IMR-90 (cell line): ENCODE results near the gene RAPGEF3. TPM values are rescaled to one million over a fixed set of nuclear protein-coding genes. Genes with fewer than 3 reads are reported as not detected.

Experiments used
- ATAC-seq: fragments of 200-7000 bp; cut with Tn5 transposase; 2 replicates; pipeline ENCODE4 v1.9.1; 2020; ENCODE audit warnings: low read depth, mild to moderate bottlenecking, moderate library complexity
- BruUV-seq: library from RNA; stranded (reverse); fragments of 400-500 nt; replicated peaks from 2 replicates; lab custom pipeline; 2021; lab: Mats Ljungman, UMichigan
- CTCF ChIA-PET: fragments of 300-600 bp; formaldehyde crosslinking; extraction: SDS; loops from one replicate; lab custom pipeline; 2021; ENCODE audit warnings: antibody characterized with exemption; lab: Yijun Ruan, JAX
- POLR2A ChIA-PET: fragments of 300-600 bp; sonication (Branson Sonifier 250); formaldehyde crosslinking; loops from one replicate; lab custom pipeline; 2022; ENCODE audit warnings: antibody characterized with exemption; ENCODE audit not compliant: unreplicated experiment; lab: Charles Lee
- DNase-seq: peaks from one replicate; pipeline ENCODE4 v3.0.0; 2013
- H2AFZ ChIP-seq: replicated peaks from 2 replicates; pipeline ENCODE3; 2013; ENCODE audit warnings: low read length, mild to moderate bottlenecking; ENCODE audit not compliant: poor library complexity
- H2AK5ac ChIP-seq: 2 replicates; pipeline ENCODE4 v1.6.1; 2013; ENCODE audit warnings: low read depth, low read length, inconsistent platforms
- H2AK9ac ChIP-seq: replicated peaks from 2 replicates; pipeline ENCODE3; 2013; ENCODE audit warnings: mild to moderate bottlenecking, low read depth, low read length, moderate library complexity; ENCODE audit not compliant: poor library complexity
- H2BK120ac ChIP-seq: 2 replicates; pipeline ENCODE4 v1.6.1; 2013; ENCODE audit warnings: low read depth, low read length, inconsistent platforms
- H2BK15ac ChIP-seq: 3 replicates; pipeline ENCODE4 v1.6.1; 2013; ENCODE audit warnings: low read depth, low read length, inconsistent platforms
- H2BK20ac ChIP-seq: 2 replicates; pipeline ENCODE4 v1.6.1; 2013; ENCODE audit warnings: low read depth, mild to moderate bottlenecking, inconsistent platforms, low read length, moderate library complexity
- H2BK5ac ChIP-seq: 2 replicates; pipeline ENCODE4 v1.6.1; 2013; ENCODE audit warnings: mild to moderate bottlenecking, low read depth, low read length, inconsistent platforms; ENCODE audit not compliant: poor library complexity, severe bottlenecking
- H3K14ac ChIP-seq: replicated peaks from 2 replicates; pipeline ENCODE4 v1.6.1; 2013; ENCODE audit warnings: low read depth, low read length, inconsistent platforms
- H3K18ac ChIP-seq: 2 replicates; pipeline ENCODE4 v1.6.1; 2013; ENCODE audit warnings: low read depth, low read length, control low read depth
- H3K23ac ChIP-seq: 2 replicates; pipeline ENCODE4 v1.6.1; 2013; ENCODE audit warnings: low read depth, low read length, inconsistent platforms
- H3K27ac ChIP-seq: 2 replicates; pipeline ENCODE4 v1.5.1; 2013; ENCODE audit warnings: mild to moderate bottlenecking, control low read depth, low read length; ENCODE audit not compliant: insufficient read depth
- H3K27me3 ChIP-seq: 2 replicates; pipeline ENCODE4 v1.6.1; 2013; ENCODE audit warnings: low read length; ENCODE audit not compliant: control insufficient read depth, insufficient read depth
- H3K36me3 ChIP-seq: 2 replicates; pipeline ENCODE4 v1.6.1; 2013; ENCODE audit warnings: low read length, mixed read lengths; ENCODE audit not compliant: control insufficient read depth, insufficient read depth
- H3K4ac ChIP-seq: 2 replicates; pipeline ENCODE4 v1.6.1; 2013; ENCODE audit warnings: low read depth, low read length, inconsistent platforms
- H3K4me1 ChIP-seq: 2 replicates; pipeline ENCODE4 v1.6.1; 2013; ENCODE audit warnings: low read length, mixed read lengths; ENCODE audit not compliant: control insufficient read depth, insufficient read depth
- H3K4me2 ChIP-seq: 2 replicates; pipeline ENCODE4 v1.6.1; 2013; ENCODE audit warnings: low read depth, mild to moderate bottlenecking, control low read depth, low read length, moderate library complexity
- H3K4me3 ChIP-seq: 2 replicates; pipeline ENCODE4 v1.5.1; 2013; ENCODE audit warnings: low read depth, mild to moderate bottlenecking, control low read depth, low read length, moderate library complexity; ENCODE audit not compliant: insufficient read depth
- H3K56ac ChIP-seq: 2 replicates; pipeline ENCODE4 v1.6.1; 2013; ENCODE audit warnings: low read length, inconsistent platforms; ENCODE audit not compliant: insufficient read depth; ENCODE audit errors: extremely low read depth
- H3K79me1 ChIP-seq, 2 experiments: 2 replicates each; pipeline ENCODE4 v1.6.1; 2013; ENCODE audit warnings: low read length in 2 of 2, inconsistent platforms in 1 of 2, low read depth in 1 of 2
- H3K9ac ChIP-seq: 2 replicates; pipeline ENCODE4 v1.6.1; 2013; ENCODE audit warnings: low read depth, low read length, control low read depth
- H3K9me1 ChIP-seq: 2 replicates; pipeline ENCODE4 v1.6.1; 2013; ENCODE audit warnings: low read length, inconsistent platforms; ENCODE audit not compliant: insufficient read depth
- H3K9me3 ChIP-seq: 2 replicates; pipeline ENCODE4 v1.6.1; 2013; ENCODE audit warnings: low read length; ENCODE audit not compliant: control insufficient read depth, insufficient read depth
- H4K20me1 ChIP-seq: 2 replicates; pipeline ENCODE4 v1.6.1; 2013; ENCODE audit warnings: low read length, inconsistent platforms; ENCODE audit not compliant: insufficient read depth
- H4K5ac ChIP-seq: 2 replicates; pipeline ENCODE4 v1.6.1; 2013; ENCODE audit warnings: mild to moderate bottlenecking, low read depth, low read length, control low read depth
- H4K8ac ChIP-seq, 2 experiments: 2 replicates each; pipeline ENCODE4 v1.6.1; 2013; ENCODE audit warnings: low read depth in 2 of 2, low read length in 2 of 2, control low read depth in 1 of 2, inconsistent platforms in 1 of 2
- H4K91ac ChIP-seq: 2 replicates; pipeline ENCODE4 v1.6.1; 2013; ENCODE audit warnings: low read depth, low read length, inconsistent platforms; ENCODE audit not compliant: insufficient read depth
- BHLHE40 ChIP-seq: fragments of 150-350 bp; IDR thresholded peaks from 2 replicates; pipeline ENCODE4 v1.6.1; 2016; ENCODE audit warnings: mild to moderate bottlenecking, low read depth, low read length
- CEBPB ChIP-seq: IDR thresholded peaks from 2 replicates; pipeline ENCODE4 v1.6.1; 2012; ENCODE audit warnings: low read depth, low read length, improper control_type of control experiment
- CHD1 ChIP-seq: IDR thresholded peaks from 2 replicates; pipeline ENCODE4 v1.6.1; 2012; ENCODE audit warnings: low read depth, low read length, improper control_type of control experiment
- CTCF ChIP-seq: conservative IDR thresholded peaks from 2 replicates; pipeline ENCODE4 v1.5.1; 2012; ENCODE audit warnings: mild to moderate bottlenecking, low read depth, low read length, improper control_type of control experiment
- ELK1 ChIP-seq: fragments of 150-350 bp; IDR thresholded peaks from 2 replicates; pipeline ENCODE4 v1.6.1; 2016; ENCODE audit warnings: low read depth, mild to moderate bottlenecking, low read length, moderate library complexity, borderline replicate concordance
- FOS ChIP-seq: fragments of 150-350 bp; IDR thresholded peaks from 2 replicates; pipeline ENCODE4 v1.6.1; 2016; ENCODE audit warnings: low read depth, low read length
- MAFK ChIP-seq: IDR thresholded peaks from 2 replicates; pipeline ENCODE4 v1.6.1; 2012; ENCODE audit warnings: low read depth, low read length, improper control_type of control experiment
- MAZ ChIP-seq: IDR thresholded peaks from 2 replicates; pipeline ENCODE4 v1.6.1; 2012; ENCODE audit warnings: low read depth, mild to moderate bottlenecking, low read length, improper control_type of control experiment, moderate library complexity, borderline replicate concordance
- MXI1 ChIP-seq: IDR thresholded peaks from 2 replicates; pipeline ENCODE4 v1.6.1; 2012; ENCODE audit warnings: low read depth, mild to moderate bottlenecking, low read length, moderate library complexity, borderline replicate concordance
- NFE2L2 ChIP-seq: fragments of 150-350 bp; IDR thresholded peaks from 2 replicates; pipeline ENCODE4 v1.6.1; 2016; ENCODE audit warnings: low read depth, mild to moderate bottlenecking, low read length
- POLR2A ChIP-seq: IDR thresholded peaks from 2 replicates; pipeline ENCODE4 v1.6.1; 2012; ENCODE audit warnings: mild to moderate bottlenecking, low read depth, low read length
- RAD21 ChIP-seq: IDR thresholded peaks from 2 replicates; pipeline ENCODE4 v1.6.1; 2012; ENCODE audit warnings: low read length, improper control_type of control experiment
- RCOR1 ChIP-seq: IDR thresholded peaks from 2 replicates; pipeline ENCODE4 v1.6.1; 2012; ENCODE audit warnings: mild to moderate bottlenecking, low read length, improper control_type of control experiment; ENCODE audit not compliant: insufficient replicate concordance
- RFX5 ChIP-seq: IDR thresholded peaks from 2 replicates; pipeline ENCODE4 v1.8.0; 2012; ENCODE audit warnings: low read depth, mild to moderate bottlenecking, low read length, moderate library complexity
- SMC3 ChIP-seq: fragments of 150-350 bp; IDR thresholded peaks from 2 replicates; pipeline ENCODE4 v1.6.1; 2016; ENCODE audit warnings: low read depth, mild to moderate bottlenecking, antibody characterized with exemption, low read length, moderate library complexity
- WGBS, 2 experiments: methylation state at CpG; one replicate each; pipeline versions ENCODE4 v1.1.5 to v1.1.7; 2013; ENCODE audit warnings: missing lambda C conversion rate in 2 of 2; ENCODE audit not compliant: insufficient read length in 1 of 2; ENCODE audit errors: extremely low coverage in 2 of 2; 5-methylcytosine and 5-hydroxymethylcytosine counted together
- dilution Hi-C: fragments of 300-500 bp; cut with HindIII; formaldehyde crosslinking; loops from one replicate; pipeline ENCODE4 v1.14.3; 2018; ENCODE audit warnings: low sequenced_read_pairs; ENCODE audit not compliant: unreplicated experiment
- in situ Hi-C: fragments of 300-500 bp; cut with MboI; formaldehyde crosslinking; loops from 3 replicates; pipeline ENCODE4 v1.14.3; 2019; ENCODE audit warnings: low sequenced_read_pairs, inconsistent platforms, mixed read lengths
- intact Hi-C: fragments of 100-400 bp; cut with micrococcal nuclease; formaldehyde crosslinking; loops from 2 replicates; pipeline ENCODE4 v1.10.0; 2022
- polyA plus RNA-seq, 3 experiments: library from polyadenylated mRNA; depleted of rRNA; stranded (reverse); fragments of >200 nt; gene quantifications; 2 replicates each; pipeline ENCODE4 v1.2.3, GENCODE V29; 2012; ENCODE audit warnings: low replicate concordance in 1 of 3
- total RNA-seq: library from RNA; depleted of rRNA; stranded (reverse); fragments of >200 nt; gene quantifications from 2 replicates; pipeline ENCODE4 v1.2.3, GENCODE V29; 2012
- TF ChIP-seq, protein P1 (sequence below): fragments of 150-350 bp; IDR thresholded peaks from 2 replicates; pipeline ENCODE4 v1.6.1; 2017; ENCODE audit warnings: mild to moderate bottlenecking, antibody characterized with exemption, low read length, low read depth

Gene RAPGEF3
- total and polyA plus RNA-seq, 2 of the 4 experiments (the other 2 are of a cell fraction): 1.3 to 2.0 TPM

DNA sequence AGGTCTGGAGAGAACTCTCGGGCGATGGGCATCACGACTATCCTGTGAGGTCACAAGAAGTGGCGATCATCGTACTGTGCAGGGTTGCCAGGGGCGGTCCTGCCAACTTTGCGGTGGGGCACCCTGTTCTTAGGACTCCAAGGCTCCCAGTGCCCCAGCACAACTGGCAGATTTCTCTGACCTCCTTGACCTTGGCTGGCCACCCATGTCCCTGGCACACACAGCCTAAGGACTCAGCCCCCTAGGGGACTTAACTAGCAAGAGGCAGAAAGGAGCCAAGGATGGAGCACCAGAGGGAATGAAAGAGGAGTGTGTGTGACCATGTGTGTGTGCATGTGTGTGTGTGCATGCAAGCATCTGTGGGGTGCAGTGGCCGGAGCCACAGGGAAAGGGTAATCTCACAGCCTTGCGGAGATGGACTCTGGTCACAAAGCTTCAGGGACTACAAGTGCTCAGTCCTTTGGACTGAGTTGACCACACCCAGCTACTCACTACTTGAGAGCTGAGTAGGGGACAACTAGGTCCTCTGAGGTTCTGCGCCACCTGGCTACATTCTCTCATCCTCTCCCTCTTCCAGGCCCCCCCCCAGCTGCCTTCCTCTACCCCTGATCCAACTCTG lies 28.1 kb upstream of the RAPGEF3 start:
- no peak overlapping the region for H3K4ac ChIP-seq
- H3K4me3 ChIP-seq: no peak overlapping the region
- no peaks in the 10 kb centered on the region for H3K4me1 ChIP-seq
- H2AK9ac ChIP-seq: no peak overlapping the region
- H3K27me3 ChIP-seq: no peaks in the 10 kb centered on the region
- 95% methylated on average over 4 of the region's 10 CpGs; no CpG with 5 or more reads in 1 of the 2 experiments for WGBS, 2 experiments
- no peaks in the 10 kb centered on the region for H3K9me1 ChIP-seq
- no peak for ATAC-seq
- H2BK20ac ChIP-seq: no peak overlapping the region
- no TSS peak for BruUV-seq
- CTCF ChIA-PET: no interaction called here
- TF ChIP-seq CTCF: no peak
- TF ChIP-seq MXI1: no peak
- TF ChIP-seq CHD1: no peak
- TF ChIP-seq RAD21: no peak
- TF ChIP-seq ELK1: no peak
- TF ChIP-seq BHLHE40: no peak
- TF ChIP-seq FOS: no peak
- no peak for TF ChIP-seq SMC3
- no peak for TF ChIP-seq RCOR1
- TF ChIP-seq MAZ: no peak
- TF ChIP-seq NFE2L2: no peak
- TF ChIP-seq RFX5: no peak
- TF ChIP-seq, protein P1, sequence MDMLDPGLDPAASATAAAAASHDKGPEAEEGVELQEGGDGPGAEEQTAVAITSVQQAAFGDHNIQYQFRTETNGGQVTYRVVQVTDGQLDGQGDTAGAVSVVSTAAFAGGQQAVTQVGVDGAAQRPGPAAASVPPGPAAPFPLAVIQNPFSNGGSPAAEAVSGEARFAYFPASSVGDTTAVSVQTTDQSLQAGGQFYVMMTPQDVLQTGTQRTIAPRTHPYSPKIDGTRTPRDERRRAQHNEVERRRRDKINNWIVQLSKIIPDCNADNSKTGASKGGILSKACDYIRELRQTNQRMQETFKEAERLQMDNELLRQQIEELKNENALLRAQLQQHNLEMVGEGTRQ: no peak
- no peak for TF ChIP-seq MAFK
- TF ChIP-seq POLR2A: no peak
- no peak for TF ChIP-seq CEBPB
- H3K27ac ChIP-seq: no peak overlapping the region
- H3K36me3 ChIP-seq: peaks cover 84% of the 10 kb centered on the region
- no peak overlapping the region for H2BK15ac ChIP-seq
- in situ Hi-C loops (loop anchor here (5.0 kb wide), 1 partner anchor 41 kb away; no protein-coding TSS in a partner anchor), dilution Hi-C loops (loop anchor here (10.0 kb wide), 1 partner anchor 58 kb away; no protein-coding TSS in a partner anchor), intact Hi-C loops (no loop called here)
- H2BK5ac ChIP-seq: no peak overlapping the region
- H3K56ac ChIP-seq: no peak overlapping the region
- no peak overlapping the region for H3K23ac ChIP-seq
- POLR2A ChIA-PET: no interaction called here
- H4K8ac ChIP-seq: no peak overlapping the region
- no peak overlapping the region for H2AFZ ChIP-seq
- no peak overlapping the region for H4K91ac ChIP-seq
- H2BK120ac ChIP-seq: no peak overlapping the region
- no peaks in the 10 kb centered on the region for H3K9me3 ChIP-seq
- no peak overlapping the region for H3K18ac ChIP-seq
- H3K14ac ChIP-seq: no peak overlapping the region
- DNase-seq: no peak
- H4K20me1 ChIP-seq: peaks cover 11% of the 10 kb centered on the region; the same call in 1 of the 2 replicates
- H2AK5ac ChIP-seq: no peak overlapping the region
- no peak overlapping the region for H3K9ac ChIP-seq
- no peak overlapping the region for H4K5ac ChIP-seq
- H3K4me2 ChIP-seq: no peak overlapping the region
- peaks cover 0 to 20% of the 10 kb centered on the region in 2 experiments for H3K79me1 ChIP-seq
